Thyroid gland (tissue), 4 donors: ENCODE results near the gene DDX19B.

Experiments used
- CTCF ChIP-seq, 6 experiments: fragments of 200-600 bp in 3 of 6; fragments of 450-650 bp in 3 of 6; sonication (generic) in 3 of 6; IDR thresholded peaks; one replicate each; pipeline ENCODE4 v1.5.1; 2016 to 2019; ENCODE audit warnings: antibody characterized with exemption in 6 of 6, mild to moderate bottlenecking in 2 of 6, inconsistent platforms in 1 of 6, moderate library complexity in 1 of 6
- POLR2A ChIP-seq, 2 donors: fragments of 450-650 bp; IDR thresholded peaks; one replicate each; pipeline ENCODE4 v1.6.1; 2017; ENCODE audit warnings: antibody characterized with exemption in 2 of 2, mild to moderate bottlenecking in 2 of 2, moderate library complexity in 1 of 2

DNA sequence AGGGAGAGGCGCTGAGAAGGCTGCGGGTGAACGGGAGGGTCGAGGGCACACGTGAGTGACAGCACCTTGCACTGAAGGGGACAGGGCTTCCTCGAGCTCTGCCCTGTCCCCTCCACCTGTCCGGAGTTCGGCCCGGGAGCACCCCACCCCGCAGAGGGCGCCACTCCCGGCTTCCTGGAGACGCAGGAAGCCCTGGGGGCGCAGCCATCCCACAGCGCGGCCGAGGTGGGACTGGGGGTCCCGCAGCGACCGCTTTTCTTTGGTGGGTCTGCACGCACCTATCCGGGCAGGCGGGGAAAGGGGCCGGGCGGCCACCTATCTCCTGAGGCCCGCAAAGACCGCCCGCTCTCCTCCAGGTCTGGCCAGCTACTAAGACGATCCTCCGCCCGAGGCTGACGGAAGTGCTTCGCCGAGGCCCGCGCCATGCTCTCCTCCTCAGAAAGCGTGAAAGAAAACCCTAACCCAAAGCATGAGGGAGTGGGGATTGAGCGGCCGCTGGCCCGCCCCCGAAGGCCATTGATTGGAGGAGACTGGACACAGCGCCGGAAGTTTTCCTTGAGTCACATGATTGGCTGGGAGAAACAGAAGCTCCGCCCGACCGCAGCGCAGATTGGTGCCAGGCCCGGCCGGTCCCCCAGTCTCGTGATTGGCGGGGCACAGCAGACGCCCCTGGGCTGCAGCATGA, 82.1 kb downstream of the DDX19B start:
- peak in 1 of 2 donors; percentile 82 for TF ChIP-seq POLR2A (IDR thresholded peaks at IDR 0.05)
- TF ChIP-seq CTCF (IDR thresholded peaks at IDR 0.05): peak in 4 of 6 experiments; percentile 15 to 26 (median 20)
